Left renal pelvis (tissue), 4 donors: ENCODE data around the gene CDYL2. TPM values are rescaled to one million over a fixed set of nuclear protein-coding genes. Genes with fewer than 3 reads are reported as not detected.

ENCODE experiments used
- DNase-seq, 4 donors: peaks; one replicate each; pipeline ENCODE4 v3.0.0-alpha.2; 2013; ENCODE audit warnings: low read depth in 4 of 4, low spot score in 3 of 4
- polyA plus RNA-seq, 4 donors: library from polyadenylated mRNA; unstranded; fragments of 120-200 nt; gene quantifications; one replicate each; pipeline ENCODE4 v1.2.1, GENCODE V29; 2013; ENCODE audit not compliant: insufficient read length in 4 of 4

The CDYL2 gene
- polyA plus RNA-seq, 4 donors: 6.5 to 7.3 (median 7.2) TPM

DNA sequence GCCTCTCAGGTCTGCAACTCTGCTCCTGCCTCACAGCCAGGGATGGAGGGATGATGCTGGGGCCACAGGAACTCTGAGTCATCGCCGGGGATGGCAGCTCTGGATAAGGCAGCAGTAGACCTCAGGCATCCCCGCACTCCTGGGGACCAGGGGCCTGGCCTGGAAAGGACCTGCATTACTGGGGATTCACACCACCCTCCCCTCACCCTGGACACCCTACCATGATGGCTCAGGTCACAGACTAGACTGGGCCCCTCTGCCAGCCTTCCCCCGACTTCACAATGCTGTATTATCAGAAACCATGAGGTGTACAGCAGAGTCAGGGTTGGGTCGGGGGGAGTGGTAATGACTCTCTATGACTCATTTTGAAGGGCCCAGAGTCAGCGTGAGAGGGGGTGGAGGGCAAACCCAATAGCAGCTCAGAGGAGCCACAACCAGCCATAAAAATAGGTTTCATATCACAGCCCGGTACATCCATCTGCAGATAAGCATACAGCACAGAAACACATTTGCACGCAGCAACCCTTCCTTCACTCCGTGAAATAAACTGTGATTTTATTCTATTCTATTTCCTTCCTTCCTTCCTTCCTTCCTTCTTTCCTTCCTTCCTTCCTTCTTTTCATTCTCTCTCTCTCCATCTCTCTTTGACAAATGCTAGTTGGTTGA, 234.8 kb downstream of the CDYL2 start:
- no peak for DNase-seq

DNA sequence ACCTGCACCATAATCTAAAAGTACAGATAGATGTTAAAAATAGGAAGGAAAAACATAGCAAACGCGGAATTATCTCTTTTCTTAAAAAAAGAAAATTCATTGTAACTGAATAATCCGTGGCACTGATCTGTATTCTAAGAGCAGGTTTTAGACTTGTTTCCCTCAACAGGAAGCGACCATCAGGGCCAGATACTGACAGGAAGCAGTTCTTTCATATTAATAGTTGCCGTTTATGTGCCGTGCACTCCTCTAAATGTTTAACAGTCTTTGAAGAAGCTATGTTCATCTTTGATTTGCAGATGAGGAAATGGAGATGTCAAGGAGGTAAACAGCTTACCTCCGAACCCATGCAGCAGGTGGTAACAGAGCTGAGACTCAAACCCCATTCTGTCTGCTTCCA, 240.0 kb downstream of the CDYL2 start:
- no peak for DNase-seq

DNA sequence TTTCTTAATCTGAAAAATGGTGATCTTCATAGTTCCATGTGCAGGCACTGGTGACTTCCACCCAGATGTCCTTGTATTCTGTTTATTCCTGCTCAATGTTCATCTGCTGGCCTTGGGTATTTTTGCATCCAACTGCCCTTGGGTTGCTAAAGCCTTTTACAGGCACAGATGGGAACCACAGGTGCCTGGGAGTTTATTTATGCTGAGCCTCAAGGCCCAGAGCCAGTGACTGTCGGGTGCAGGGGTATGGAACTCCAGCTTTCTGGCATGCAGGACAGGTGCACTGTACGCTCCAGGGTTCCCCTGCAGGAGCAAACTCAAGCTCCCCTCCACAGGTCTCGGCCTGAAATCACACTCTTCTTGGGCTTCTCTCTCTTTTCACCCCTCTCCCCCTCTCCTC, 241.3 kb downstream of the CDYL2 start:
- DNase-seq: no peak

DNA sequence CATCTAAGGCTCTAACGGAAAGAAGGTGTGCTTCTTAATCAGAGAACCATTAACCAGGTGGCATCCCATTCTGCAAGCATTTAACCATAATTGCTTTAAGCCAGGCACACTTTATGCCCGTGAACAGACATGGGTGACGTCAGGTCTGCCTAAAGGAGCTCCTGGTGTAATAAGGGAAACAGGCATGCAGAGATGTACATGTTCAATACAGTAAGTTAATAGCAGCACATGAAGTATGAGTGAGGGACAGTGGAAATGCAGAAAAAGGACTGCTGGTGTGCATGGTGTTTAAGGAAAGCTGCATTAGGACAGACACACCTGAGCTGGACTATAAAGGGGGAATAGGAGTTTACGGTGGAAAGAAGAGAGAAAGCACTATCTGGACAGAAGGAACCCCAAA, 245.0 kb downstream of the CDYL2 start:
- no peak for DNase-seq

DNA sequence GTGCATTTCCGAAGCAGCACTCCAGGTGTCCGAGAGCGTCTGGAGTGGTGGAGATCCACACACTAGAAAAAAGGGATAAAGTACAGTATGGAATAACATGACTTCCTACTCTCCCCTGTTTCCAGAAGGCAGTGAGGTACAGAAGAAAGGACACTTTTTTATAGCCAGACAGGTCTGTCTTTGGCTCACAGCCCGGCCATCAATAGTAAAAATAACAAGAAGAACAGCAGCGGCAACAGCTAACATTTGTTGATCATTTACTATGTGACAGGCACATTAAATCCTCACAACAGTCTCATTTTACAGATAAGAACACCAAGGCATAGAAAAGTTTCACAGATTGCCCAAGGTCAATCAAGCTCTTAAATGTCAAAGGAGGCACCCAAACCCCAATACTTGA, 247.4 kb downstream of the CDYL2 start:
- no peak for DNase-seq

DNA sequence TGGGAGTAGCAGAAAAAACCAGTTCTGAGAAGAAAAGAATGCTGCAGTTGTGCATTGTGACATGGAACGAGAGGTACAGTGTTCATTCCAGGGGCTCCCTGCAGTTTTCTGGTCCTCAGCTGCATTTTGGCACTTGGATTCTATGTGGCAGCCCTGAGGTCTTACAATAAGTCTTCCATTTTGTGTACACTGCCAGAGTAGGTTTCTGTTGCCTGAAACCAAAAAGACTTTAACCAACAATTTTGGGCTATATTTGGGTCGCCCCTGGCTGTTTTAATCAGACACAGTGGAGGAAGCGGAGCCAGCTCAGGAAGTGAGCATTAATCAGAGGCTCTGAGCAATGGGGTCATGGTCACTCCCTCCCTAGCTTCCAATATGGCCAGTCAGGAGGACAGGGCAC, 247.9 kb downstream of the CDYL2 start:
- no peak for DNase-seq

DNA sequence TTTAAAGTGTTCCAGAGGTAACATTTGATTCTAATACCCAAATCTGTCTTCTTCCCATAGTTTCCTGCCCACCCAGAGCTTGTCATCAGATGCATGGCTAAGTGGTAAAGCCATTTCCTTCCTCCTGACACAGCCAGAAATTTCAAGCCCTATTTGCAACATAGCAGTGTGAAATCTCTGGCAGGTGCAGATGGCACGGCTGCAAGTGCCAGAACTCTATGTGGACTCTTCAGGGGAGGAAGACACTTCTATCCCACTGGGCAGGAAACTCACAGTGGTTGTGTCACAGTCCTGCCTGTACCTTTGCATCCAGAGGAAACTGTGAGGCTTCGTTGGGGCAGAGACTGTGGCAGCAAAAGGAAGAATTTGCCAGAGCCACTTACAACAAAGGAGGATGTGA, 250.4 kb downstream of the CDYL2 start:
- no peak for DNase-seq

DNA sequence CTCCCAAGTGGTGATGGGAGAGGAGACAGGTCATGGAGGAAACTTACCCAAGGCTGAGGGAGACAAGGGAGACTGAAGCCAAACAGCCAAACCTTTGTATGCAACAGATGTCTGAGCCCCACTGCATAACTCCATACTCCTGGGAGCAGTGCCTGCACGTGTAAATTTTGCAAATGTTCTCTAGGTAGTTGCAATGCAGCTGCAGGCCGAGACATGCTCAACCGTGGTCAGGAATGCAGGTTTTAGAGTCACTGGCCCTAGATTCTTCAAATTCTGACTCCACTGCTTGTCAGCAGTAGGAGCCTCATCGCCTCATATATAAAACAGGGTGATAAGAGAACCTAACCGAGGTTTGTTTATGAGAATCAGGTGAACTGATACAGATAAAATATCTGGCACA, 252.1 kb downstream of the CDYL2 start:
- DNase-seq: no peak

Other genes with a start within 250 kb of the CDYL2 start
- gene CMC2, start 202.3 kb upstream of the CDYL2 start, polyA plus RNA-seq: 10 to 100 TPM; 47.1 to 71.1 (median 64.7) TPM
- 10 to 100 TPM; 21.9 to 24.4 (median 23.1) TPM for gene CENPN, start 202.6 kb upstream of the CDYL2 start, polyA plus RNA-seq
- 10 to 100 TPM; 44.0 to 48.7 (median 47.4) TPM for gene ATMIN, start 231.2 kb upstream of the CDYL2 start, polyA plus RNA-seq